GM10248 (cell line): ENCODE data around the gene EMB.
"Not testable (repeated sequence)": the region's sequence is repeated elsewhere in the genome, so short reads cannot be mapped to it uniquely, and the experiment has no call there.

Source experiments
- CTCF ChIA-PET: fragments of 300-600 bp; sonication (Branson Sonifier 250); formaldehyde crosslinking; extraction: SDS; loops from one replicate; lab custom pipeline; 2021; ENCODE audit warnings: antibody characterized with exemption; lab: Yijun Ruan, JAX
- POLR2A ChIA-PET: fragments of 350-650 bp; sonication (Branson Sonifier 250); formaldehyde crosslinking; extraction: SDS; loops from one replicate; lab custom pipeline; 2020; ENCODE audit warnings: antibody characterized with exemption; lab: Yijun Ruan, JAX
- DNase-seq: peaks from one replicate; pipeline ENCODE4 v3.0.0; 2012; ENCODE audit errors: extremely low spot score
- CTCF ChIP-seq: IDR thresholded peaks from 2 replicates; pipeline ENCODE4 v1.5.1; 2012; ENCODE audit warnings: mild to moderate bottlenecking, low read depth; ENCODE audit errors: extremely low read depth, missing control alignments, control extremely low read depth

EMB gene

GRCh38 chr5:50447941-50448340 is 6.9 kb upstream of the EMB start:
- POLR2A ChIA-PET: no interaction called here
- CTCF ChIA-PET: interaction anchor here (1.3 kb wide), 1 partner anchor 13 kb away, joined by 3 read pairs; no protein-coding TSS in a partner anchor
- TF ChIP-seq CTCF: no peak
- no peak for DNase-seq

- ChIA-PET CTCF (no interaction called here), POLR2A (no interaction called here)
- DNase-seq: no peak
- TF ChIP-seq CTCF: no peak
Observed at GRCh38 chr5:50447228-50447627, 6.1 kb upstream of the EMB start.

- DNase-seq: peak; percentile 25
- ChIA-PET CTCF (interaction anchor here (1.2 kb wide), 2 partner anchors 22 to 307 kb away, joined by 3 to 5 read pairs; no protein-coding TSS in a partner anchor), POLR2A (no interaction called here)
- TF ChIP-seq CTCF: no peak
Observed at GRCh38 chr5:50445296-50445949, 4.3 kb upstream of the EMB start.

- DNase-seq, CTCF ChIA-PET, POLR2A ChIA-PET: not testable (repeated sequence)
Observed at GRCh38 chr5:50442559-50443539, 1.8 kb upstream of the EMB start.

- ChIA-PET POLR2A (interaction anchor here (0.7 kb wide), 1 partner anchor 18 kb away, joined by 3 read pairs; no protein-coding TSS in a partner anchor), CTCF (interaction anchor here (0.8 to 2.0 kb wide), 3 partner anchors 13 to 305 kb away, joined by 3 to 9 read pairs (median 5); no protein-coding TSS in a partner anchor)
- no peak for DNase-seq
- TF ChIP-seq CTCF: no peak
Observed at GRCh38 chr5:50441493-50441955, 436 bp upstream of the EMB start.

GRCh38 chr5:50439221-50439620 is 1.9 kb downstream of the EMB start:
- TF ChIP-seq CTCF: no peak
- POLR2A ChIA-PET: no interaction called here
- CTCF ChIA-PET: interaction anchor here (1.5 kb wide), 1 partner anchor 75 kb away, joined by 3 read pairs; no protein-coding TSS in a partner anchor
- DNase-seq: no peak

GRCh38 chr5:50438060-50438459 is 3.0 kb downstream of the EMB start:
- DNase-seq: not testable (repeated sequence)
- CTCF ChIA-PET: interaction anchor here (1.5 kb wide), 1 partner anchor 76 kb away, joined by 3 read pairs; no protein-coding TSS in a partner anchor

More at GRCh38 chr5:50438060-50438459, 3.0 kb downstream of the EMB start:
- POLR2A ChIA-PET: not testable (repeated sequence)
